ENCODE data around the gene GRN.
"Not testable (repeated sequence)": the region's sequence is repeated elsewhere in the genome, so short reads cannot be mapped to it uniquely, and the experiment has no call there.

Gene GRN

DNA sequence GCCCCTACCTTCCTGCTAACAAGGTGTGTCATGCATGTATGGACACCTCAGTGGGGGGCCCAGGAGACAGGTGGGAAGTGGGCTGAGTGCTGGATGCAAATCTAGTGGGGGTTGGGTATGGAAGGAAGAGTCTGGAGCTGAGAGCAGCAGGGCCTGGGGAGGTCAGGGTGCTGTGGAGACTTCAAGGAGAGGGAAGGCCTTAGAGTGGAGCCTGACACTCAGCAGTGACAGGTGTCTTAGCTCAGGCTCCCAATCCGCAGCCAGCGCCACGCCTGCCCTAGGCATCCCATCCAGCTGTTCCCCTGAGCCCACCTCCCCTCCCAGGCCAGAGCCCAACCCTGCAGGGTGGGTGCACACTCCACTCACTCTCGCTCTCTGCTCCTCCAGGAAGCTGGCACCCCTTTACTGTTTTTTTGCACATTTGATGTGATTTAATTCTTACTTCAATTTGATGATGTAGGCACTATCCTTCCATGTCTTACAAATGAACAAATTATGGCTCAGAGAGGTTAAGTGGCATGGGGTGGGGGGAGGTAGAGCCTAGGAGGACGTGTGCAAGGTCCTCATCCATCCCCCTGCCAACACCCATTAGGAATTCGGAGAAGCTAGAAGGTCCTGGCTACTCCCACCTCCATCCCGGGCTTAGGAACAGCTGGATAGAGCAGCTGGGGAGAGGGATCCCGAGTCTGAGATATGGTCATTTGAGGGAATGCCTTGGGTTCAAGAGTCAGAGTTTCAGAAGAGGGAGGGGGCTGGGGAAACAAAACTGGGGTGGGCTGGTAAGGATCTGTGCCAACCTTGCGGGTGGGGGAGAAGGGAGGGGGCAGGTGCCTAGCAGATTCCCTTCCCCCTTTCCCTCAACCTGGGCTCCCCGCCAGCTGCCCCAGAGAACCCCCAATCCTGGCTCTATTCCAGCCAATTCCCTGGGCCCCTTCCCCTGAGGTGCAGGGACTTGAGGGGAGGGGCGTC lies 16.5 kb downstream of the GRN start:
- DNase-seq = peak in 1 of 3 experiments; percentile 47

DNA sequence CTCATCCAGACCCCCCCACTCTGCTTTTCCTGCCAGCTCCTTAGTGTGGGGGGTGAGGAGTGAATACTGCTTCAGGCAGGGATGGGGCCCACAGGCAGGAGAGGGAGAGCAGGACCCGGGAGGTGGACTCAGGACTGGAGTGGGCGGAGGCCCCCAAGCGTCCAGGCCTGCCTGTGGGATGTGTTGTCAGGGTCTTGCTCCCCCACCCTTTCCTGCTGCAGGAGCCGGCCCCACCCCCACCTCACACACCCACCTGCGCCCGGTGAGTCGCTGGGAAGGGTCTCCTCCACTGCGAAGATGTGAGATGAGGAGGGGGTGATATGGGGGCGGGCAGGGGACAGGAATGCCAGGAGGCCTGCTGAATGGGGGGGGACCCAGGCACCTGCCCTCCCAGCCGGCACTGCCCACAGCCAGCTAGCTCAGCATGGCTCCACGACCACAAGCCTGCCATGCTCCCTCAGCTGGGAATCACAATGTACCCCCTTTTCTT lies 17.4 kb downstream of the GRN start:
- DNase-seq = no peak

DNA sequence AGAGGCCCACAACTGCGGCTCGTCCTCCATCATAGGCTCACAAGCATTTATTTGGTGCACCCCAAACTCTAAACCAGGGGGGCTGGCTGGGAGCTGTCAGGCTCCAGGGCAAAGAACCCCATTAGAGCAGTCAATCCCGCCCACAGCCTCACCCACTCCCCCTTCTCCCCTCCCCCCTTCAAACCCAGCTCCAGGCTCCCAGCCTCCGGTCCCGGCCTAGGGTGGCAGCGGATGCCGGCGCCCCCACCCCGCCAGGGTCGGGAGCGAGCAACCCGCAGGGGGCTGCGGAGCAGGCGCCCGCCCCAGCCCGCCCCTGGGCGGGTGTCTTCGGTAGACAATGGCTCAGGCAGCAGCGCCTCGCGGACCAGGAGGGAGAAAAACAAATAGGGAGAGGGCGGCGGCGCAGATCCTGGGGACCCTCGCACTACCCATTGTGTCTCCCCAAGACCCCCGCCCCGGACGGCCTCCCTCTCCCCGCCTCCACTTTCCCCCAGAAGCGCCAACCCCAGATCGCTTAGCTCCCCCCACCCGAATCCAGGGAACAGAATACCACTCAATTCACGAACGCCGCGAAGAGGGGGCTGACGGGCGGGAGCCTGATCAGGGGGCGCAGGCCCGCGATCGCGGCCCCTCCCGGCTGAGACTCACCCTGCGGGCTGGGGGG lies 18.0 kb downstream of the GRN start:
- peak; percentile 7 to 74 (median 70) for DNase-seq

DNA sequence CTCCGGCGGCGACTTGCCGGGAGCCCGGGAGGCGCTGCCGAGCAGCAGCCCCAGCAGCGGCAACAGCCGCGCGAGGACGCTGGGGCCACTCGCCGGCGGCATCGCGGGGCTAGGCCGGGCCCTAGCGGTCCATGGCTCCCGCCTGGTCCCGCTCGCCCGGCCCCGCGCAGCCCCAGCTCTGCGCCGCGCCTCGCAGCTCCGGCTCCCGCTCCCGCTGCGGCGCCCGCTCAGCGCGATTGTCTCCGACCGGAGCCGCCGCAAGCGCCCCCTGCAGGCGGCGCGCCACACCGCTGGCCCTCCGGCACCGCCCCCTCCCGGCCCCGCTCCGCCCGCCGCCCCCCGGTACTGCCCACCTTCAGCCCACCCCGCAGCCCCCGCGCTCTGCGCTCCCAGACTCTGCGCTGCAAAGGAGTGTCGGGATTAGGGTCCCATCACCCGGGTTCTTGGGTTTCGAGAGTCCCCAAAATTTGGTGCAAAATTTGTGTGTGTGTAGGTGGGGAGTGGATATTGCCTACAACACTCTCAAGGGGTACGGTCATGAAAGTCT lies 18.6 kb downstream of the GRN start, which contains the start of gene FAM171A2:
Gene FAM171A2 (minus strand): TSS at position 241 of the 547 bp plus-strand sequence. CDS start 139 bp downstream, at position 102.
- DNase-seq = peak; percentile 71 to 81 (median 72)

DNA sequence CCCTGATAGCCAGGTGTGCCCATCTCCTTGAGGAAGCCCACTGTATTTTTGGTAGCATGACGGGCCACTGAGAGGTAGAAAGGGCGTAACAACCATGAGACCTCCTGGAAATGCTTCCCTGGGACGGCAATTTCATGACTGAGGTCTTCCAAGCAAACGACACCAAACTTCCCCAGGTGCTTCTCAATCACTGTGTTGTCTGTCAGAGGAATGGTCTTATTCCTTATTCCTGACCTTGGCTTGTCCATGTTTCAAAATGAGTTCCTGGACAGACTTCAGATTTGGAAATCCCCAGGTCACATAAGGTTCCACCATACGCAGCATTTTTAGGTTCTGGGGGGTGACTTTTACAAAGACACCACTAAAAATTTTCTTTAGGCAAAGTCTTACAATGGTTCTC lies 19.9 kb downstream of the GRN start:
- DNase-seq = not testable (repeated sequence)

DNA sequence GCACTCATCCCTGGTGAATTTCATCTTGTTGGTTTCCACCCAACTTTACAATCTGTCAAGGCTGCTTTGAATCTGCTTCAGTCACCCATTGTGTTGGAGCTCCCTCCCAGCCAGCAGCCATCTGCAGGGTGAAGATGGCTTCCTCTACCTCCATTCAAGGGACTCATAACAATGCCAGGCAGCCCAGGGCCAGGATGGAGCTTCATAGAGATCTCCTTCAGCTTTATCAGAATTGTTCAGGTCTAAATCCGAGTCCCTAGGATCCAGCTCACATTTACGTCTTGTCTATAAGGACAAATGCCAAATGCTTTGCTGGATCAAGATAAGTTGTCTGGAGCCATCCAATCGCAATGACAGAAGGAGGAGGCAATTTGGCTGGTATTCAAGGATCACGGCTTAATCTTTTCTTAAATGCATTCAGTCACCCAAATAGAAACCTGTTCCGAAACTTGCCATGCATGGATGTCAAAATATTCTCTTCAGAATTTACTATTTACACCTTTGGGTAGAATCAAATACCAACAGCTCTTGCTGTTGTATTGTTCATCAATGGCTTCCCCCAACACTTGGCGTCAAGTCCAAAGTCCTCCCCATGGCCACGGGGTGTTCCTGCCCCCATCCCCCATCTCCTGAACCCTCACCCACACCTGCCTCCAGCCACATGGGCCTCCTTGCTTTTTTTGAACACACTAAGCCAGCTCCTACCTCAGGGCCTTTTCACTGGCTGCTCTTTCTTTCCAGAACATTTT lies 22.3 kb downstream of the GRN start:
- DNase-seq = no peak

DNA sequence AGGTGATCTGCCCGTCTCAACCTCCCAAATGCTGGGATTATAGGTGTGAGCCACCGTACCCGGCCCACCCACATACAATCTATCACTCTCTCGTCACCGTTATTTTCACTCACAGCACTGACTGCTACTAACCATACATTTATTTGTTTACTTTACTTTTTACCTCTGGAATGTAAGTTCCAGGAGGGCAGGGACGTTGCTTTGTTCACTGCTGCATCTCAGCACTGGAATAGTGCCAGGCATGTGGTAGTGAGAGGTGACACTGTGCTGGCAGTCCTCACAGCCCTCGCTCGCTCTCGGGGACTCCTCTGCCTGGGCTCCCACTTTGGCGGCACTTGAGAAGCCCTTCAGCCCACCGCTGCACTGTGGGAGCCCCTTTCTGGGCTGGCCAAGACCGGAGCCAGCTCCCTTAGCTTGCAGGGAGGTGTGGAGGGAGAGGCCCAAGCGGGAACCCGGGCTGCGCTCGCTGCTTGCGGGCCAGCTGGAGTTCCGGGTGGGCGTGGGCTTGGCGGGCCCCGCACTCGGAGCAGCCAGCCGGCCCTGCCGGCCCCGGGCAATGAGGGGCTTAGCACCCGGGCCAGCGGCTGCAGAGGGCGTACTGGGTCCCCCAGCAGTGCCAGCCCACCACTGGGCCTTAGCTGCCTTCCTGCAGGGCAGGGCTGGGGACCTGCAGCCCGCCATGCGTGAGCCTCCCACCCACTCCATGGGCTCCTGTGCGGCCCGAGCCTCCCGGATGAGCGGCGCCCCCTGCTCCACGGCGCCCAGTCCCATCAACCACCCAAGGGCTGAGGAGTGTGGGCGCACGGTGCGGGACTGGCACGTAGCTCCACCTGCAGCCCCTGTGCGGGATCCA lies 23.5 kb downstream of the GRN start:
- not testable (repeated sequence) for DNase-seq

DNA sequence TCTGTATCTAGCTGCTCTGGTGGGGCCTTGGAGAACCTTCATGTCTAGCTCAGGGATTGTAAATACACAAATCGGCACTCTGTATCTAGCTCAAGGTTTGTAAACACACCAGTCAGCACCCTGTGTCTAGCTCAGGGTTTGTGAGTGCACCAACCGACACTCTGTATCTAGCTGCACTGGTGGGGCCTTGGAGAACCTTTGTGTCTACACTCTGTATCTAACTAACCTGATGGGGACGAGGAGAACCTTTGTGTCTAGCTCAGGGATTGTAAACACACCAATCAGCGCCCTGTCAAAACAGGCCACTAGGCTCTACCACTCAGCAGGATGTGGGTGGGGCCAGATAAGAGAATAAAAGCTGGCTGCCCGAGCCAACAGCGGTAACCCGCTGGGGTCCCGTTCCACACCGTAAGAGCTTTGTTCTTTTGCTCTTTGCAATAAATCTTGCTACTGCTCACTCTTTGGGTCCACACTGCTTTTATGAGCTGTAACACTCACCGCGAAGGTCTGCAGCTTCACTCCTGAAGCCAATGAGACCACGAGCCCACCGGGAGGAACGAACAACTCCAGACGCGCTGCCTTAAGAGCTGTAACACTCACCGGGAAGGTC lies 24.4 kb downstream of the GRN start:
- peak in 2 of 3 experiments; percentile 14 to 41 for DNase-seq

DNA sequence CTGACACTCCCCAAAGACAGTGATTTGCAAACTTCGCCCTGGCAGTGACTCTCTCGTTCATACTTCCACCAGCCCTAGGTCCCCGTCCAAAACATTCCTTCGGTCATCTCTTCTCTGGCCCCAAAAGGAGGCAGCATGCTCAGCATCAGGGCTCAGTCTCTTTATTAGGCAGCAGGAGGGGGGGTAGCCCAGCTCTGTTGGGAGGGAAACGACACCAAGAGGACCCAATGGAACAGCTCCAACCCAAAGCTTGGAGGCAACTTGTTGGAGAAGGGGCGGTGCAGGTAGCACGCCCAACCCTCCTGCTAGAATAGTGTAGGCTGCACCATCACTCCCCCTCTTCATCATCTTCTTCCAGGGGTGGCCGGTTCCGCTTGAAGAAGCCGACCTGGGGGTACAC lies 26.9 kb downstream of the GRN start:
- no peak for DNase-seq

DNA sequence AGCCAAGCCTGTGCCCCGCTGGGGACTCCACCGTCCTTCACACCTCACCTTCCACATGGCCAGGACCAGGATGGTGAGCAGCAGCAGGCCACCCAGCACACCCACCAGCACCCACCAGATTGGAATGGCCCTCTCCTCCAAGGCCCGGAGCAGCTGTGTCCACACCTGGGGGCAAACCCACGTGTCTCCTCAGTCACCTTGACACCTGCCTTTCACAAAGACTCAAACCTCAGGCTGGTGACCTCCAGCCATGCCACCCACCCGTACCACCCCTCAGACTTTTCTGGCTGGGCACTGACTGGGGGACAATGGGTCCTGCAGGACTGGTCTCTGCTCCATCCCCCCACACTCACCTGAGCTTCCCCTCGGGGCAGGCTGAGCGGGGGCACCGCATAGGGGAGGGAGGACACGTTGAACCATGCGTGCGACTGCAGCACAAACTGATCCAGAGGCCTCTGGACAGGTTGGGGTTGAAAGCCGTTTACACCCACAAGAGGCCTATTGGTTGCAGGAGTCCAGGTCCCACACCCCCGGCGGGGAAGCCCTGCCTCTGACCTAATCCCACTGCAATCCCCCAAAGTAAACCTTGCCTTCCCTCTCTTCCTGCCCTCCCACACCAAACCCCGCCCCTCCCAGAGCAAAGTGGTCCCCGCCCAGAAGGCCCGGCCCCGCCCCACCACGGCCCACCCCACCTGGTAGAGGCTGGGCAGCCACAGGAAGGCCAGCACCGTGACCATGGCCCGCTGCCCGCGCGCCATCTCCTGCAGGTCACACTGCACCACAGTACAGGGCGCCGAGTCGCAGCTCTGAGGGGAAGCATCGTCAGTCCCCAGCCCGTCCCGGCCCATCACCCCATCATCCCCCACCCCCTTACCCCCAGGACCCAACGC lies 29.4 kb downstream of the GRN start:
- no peak for DNase-seq

DNA sequence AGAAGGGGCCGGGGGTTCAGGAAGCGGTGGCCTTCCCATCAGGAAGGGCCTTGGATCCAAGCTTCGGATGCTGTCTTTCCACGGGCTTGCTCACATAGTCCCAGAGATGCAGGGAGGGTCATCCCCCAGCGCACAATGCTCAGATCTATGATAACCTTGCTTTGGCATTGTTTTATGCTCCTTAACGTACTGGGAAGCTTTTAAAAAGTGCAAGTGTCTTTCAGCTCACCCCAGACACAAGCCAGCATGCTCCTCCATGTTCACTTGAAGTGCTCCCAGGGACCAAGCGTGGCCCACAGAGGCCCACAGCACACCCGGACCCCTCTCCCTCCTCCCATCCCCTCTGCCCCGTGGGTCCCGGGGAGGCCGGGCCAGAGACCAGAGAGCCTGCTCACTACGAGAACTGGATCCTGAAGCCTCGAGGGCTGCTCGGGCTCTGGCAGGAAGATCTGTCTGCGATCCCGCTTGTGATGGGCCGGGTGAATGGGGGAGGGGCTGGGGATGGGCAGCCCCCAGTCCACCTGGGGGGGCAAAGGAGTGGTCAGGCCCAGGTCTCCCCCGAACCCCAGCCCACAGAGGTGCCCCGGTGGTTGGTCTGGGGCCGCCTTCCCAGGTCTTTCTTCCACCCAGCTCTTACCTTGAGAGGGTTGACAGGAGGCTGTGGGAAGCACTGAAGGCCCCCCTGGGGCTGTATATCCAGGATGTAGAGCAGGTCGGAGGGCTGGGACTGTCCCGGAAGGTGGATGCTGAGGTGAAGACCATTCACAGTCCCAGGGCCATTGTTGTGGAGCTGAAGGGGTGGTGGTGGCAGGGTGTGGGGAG lies 30.3 kb downstream of the GRN start:
- DNase-seq = no peak

DNA sequence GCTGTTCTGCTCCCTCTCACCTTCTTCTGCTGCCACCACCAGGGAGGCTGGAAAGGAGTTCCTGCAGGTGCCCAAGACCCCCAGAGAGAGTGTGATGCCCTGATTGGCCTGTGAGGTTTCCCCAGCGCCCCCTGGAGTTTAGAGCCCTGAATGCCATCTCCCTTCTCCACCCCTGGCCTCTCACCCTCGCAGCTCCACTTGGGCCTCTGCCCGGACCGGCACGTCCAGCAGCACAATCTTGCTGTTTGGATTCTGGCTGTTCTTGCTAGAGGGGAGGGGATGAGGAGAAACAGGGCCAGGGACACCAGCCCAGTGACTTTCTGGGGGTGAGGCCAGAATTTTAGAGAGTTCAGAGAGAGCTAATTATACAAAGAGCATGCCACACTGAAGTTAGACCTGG lies 31.0 kb downstream of the GRN start:
- DNase-seq = no peak

DNA sequence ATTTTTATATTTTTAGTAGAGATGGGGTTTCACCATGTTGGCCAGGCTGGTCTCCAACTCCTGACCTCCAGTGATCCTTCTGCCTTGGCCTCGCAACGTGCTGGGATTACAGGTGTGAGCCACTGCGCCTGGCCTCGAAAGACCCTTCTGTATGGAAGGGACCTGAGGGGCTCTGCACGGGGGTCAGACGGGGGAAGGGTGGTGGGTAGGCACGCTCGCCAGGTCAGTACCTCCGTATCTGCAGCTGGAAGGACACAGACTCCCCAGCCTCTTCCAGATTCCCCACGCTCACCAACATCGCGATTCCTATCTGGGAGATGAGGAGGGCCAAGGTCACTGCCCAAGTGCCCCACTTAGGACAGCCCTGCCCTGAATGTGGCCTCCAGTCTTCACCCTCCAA lies 31.7 kb downstream of the GRN start:
- DNase-seq = no peak

DNA sequence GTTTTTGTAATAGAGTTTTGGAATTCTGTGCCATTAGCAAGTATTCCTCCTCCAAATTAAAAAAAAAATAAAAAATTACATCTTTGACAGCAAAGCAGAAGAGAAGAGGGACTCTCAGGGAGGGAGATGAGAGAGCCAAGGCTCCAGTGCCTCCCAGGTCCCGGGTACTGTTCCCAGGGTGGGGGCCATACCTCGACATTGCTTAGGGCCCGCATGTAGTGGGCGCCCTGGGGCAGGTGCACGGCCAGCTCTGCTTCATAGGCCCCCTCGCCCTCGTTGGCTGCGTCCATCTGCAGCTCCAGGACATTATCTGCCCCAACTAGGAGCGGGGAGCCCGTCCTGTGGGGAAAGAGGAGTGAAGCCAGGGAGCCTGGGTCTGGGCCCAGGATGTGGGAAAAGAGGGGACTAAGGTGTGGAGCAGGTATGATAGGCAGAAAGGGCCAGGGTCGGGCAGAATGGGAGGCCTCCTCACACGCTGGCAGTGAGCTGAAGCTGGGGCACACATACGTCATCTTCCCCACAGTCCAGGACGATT lies 33.1 kb downstream of the GRN start:
- DNase-seq = no peak

DNA sequence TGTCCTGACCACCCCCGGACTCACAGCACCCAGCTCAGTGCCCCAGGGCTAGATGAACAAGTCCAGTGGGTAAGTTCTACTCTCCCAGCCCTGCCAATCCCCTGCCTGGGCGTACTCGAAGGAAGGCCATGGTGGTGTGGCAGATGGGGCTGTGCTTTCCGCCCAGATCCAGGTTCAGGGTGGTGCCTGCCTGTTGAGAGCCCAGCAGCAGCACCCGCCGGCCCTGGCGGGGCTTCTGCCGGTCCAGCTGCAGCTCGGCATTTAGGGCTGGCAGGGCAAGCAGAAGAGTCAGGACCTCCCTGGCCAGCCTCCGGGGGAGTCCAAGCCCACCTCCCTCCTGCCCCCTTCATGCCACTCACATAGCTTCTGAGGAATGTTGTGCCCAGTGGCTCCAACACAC lies 34.8 kb downstream of the GRN start:
- no peak for DNase-seq

DNA sequence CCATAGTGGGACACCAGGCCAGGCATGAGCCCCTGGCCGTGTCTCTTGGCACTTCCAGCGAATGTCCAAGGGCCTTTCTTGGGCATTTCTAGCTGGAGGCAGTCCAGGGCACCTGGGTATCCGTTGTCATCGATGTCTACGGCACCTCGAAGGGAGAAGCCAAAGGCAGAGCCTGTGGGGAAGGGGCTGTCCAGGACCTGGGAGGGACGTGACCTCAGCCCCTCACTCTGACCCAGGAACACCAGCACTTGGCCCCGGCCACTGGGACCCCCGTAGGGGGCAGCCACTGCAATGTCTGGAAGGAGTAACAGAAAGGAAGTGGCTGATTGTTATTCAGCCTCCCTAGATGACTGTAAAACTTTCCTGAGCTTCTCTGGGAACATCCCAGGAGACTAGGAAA lies 35.7 kb downstream of the GRN start:
- DNase-seq = no peak

DNA sequence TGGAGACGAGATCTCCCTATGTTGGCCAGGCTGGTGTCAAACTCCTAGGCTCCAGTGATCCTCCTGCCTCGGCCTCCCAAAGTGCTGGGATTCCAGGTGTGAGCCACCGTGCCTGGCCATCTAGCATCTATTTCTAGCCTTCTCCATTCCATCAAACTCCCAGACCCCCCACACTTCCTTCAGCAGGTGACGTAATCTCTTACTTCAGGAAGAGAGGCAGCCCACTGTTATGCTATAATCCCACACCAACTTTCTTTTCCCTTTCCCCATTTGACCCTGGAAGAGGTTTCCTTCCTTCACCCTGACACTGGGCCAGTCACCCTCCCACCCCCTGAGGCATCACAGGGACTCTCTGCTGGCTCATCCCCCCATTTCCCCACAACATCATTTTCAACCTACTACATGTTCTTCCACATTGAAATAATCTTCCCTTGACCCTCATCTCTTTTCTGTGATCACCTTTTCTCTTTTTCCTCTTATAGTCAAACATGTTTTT lies 36.8 kb downstream of the GRN start:
- DNase-seq = no peak

DNA sequence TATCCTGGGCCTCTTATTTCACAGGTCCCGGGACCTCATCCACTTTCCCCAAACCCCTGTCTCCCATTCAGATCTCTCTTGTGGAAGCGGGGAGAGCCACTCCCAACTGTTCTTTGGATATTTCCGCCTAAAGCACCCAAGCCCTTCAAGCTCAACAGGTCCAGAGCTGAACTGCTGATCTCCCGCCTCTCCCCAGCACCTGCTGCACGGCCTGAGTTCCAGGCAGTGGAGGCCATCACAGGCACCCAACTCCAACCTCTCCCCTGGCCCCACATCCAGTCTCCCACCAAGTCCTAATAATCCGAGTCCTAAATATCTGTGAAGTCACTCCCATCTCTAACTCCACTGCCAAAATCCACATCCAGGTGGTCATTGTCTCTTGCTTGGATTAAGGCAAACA lies 37.8 kb downstream of the GRN start:
- no peak for DNase-seq

DNA sequence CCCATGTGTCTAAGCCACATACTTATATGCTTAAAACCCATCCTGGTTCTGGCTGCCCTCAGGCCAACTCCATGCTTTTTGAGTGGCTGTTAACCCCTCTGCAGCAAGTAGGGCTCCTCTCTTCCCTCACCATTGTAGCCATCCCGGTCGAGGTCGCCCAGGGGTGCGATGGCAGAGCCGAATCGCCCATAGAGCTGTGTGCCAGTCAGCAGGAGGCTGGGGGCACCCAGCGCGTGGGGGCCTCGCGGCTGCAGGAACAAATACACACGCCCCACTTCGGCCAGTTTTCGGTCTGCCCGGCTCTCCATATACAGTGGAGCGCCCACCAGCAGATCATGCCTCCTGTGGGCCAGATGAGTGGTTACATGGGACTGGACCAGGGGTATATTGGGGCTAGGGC lies 38.3 kb downstream of the GRN start:
- no peak for DNase-seq
